ENCODE measurements around the gene RAB40B.

RAB40B gene

DNA sequence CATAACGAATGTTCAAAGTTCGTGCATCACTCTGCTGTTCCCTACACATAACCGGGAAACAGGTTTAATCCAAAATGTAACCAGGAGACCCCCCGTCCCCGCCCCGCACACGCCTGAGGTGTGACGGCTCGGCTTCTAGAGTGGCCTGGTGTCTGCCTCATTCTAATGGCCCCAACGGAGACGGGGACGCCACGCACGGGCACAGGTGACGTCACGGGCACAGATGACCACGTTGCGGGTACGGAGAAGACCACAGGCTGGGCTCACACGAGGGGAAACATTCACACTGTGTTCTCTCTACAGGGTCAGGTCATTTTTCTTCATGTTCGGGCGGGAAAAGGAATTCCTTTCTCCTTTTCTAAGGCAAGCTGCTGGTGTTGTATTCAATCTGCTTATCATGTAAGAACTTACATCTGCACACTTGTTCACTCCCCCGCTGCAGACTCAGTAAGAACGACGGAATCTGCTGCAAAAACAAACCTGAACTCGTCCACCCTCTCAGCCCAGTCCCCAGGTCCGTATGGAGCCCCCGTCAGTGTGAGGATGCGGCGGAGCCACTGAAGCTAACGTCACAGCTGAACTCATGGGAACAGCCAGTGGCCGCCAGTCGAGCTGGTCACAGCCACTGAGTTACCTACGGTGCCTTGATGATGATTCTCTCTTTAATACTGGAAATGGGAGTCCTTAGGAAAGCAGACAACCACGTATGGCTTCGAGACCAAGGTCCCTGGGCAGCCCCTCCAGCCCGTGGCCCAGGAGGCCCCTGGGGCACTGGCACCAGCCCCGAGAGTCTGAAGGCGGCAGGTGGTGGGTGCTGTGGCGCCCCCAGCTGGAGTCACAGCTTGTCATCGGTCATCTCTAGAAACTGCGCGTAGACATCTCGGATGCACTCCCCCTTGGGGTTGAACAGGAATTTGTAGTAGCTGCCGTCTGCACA lies 83.1 kb downstream of the RAB40B start:
- DNase-seq (ENCODE audit: low spot score), result no peak

- DNase-seq (ENCODE audit: low spot score), result no peak
Observed at GRCh38 chr17:82614095-82614631, 84.3 kb downstream of the RAB40B start.

- no peak for DNase-seq (ENCODE audit: low spot score)
Observed at GRCh38 chr17:82613283-82614094, 85.0 kb downstream of the RAB40B start.

DNA sequence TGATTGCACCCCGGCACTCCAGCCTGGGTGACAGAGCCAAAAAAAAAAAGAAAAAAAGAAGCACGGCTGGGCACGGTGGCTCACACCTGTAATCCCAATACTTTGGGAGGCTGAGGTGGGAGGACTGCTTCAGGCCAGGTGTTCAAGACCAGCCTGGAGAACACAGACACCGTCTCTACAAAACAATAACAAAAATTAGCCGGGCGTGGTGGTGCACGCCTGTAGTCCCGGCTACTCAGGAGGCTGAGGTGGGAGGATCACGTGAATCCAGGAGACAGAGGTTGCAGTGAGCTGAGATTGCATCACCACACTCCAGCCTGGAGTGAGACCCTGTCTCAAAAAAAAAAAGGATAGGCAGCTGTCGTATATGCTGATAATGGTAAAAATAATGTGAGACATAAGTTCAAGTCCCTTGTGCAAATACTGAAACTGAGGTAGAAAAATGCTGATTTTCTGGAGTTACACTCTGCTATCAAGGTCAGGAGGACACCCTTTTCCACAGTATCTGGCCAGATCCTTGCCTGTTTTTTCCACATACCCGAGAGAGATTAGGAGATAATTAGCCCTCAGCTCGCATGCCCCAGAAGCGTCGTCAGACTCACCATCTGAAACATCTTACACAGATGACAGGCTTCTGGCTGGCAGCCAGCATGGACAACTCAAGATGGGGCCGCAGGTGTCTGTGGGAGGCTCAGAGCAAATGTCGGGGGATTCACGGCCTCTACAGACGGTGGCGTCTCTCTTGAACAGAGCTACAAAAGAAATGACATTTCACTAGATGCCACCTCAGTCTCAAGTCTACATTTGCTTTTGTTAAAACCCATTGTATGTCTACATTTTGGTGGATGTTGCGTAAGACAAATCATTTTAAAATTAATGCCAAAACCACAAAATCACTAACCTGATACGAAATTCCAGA lies 87.1 kb downstream of the RAB40B start:
- no peak for DNase-seq (ENCODE audit: low spot score)

DNA sequence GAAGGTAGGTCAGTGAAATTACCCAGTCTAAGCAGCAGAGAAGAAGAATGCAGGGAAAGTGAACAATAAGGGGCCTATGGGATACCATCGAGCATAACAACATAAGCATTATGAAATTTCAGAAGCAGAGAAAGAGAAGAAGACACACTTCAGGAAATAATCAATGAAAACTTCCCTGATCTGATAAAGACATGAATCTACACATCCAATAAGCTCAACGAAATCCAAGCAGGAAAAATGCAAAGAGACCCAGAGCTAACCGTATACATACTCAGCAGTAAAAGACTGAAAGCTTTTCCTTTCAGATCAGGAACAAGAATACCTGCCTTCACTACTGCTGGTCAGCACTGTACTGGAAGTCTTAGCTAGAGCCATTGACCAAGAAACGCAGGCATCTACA lies 88.8 kb downstream of the RAB40B start:
- DNase-seq (ENCODE audit: low spot score), result no peak

- no peak for DNase-seq (ENCODE audit: low spot score)
Observed at GRCh38 chr17:82608816-82609215, 89.7 kb downstream of the RAB40B start.

- DNase-seq (ENCODE audit: low spot score), result no peak
Observed at GRCh38 chr17:82605939-82606600, 92.4 kb downstream of the RAB40B start.

Data from kidney capillary endothelial cell (primary cell).